GM21717 (cell line): ENCODE results near the gene DSCAM.
"Not testable (repeated sequence)": the region's sequence is repeated elsewhere in the genome, so short reads cannot be mapped to it uniquely, and the experiment has no call there.

Source experiments
- ATAC-seq: cut with Tn5 transposase; IDR thresholded peaks from one replicate; pipeline ENCODE4 v1.9.1; 2021; ENCODE audit warnings: mild to moderate bottlenecking, moderate library complexity; ENCODE audit not compliant: unreplicated experiment

DSCAM gene

GRCh38 chr21:40339050-40339449 is 507.9 kb downstream of the DSCAM start:
- no peak for ATAC-seq

DNA sequence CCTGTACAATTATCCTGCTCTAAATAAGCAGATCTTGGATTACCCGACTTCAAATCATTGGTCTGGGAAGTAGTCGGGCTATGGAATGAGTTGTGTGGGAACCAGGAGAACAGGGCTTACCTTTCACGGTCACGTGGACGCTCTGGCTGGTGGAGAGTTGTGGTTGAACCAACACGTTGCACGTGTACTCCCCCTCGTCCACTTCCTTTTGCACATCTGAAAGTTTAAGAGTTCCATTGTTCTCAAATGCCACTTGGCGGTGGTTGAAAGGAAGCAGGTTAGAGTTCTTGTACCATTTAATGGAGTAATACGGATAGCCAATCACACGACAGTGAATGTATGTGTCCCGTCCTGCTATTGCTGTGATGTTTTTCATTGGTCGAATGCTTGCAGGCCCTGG is 509.0 kb downstream of the DSCAM start:
- ATAC-seq: no peak

DNA sequence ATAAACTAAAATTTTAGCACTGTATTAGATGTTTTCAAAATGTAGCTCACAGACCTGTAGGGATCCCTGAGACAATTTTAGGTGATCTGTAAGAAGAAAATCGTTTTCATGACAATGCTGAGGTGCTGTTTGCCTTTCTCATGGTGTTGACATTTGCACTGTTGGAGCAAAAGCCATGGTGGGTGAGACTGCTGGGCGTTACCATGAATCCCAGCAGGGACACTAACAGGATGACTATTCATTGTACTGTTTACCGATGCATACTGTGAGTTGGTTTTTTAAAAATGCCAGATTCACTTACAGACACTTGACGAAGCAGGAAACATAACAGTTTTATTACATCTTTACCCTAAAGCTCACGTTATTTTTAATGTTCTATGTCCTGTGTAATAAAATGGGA is 511.3 kb downstream of the DSCAM start:
- ATAC-seq: no peak

- ATAC-seq: no peak
Measured at GRCh38 chr21:40334159-40334558, 512.8 kb downstream of the DSCAM start.

- ATAC-seq: no peak
Measured at GRCh38 chr21:40333731-40334130, 513.2 kb downstream of the DSCAM start.

GRCh38 chr21:40331804-40332203 is 515.2 kb downstream of the DSCAM start:
- ATAC-seq: no peak

DNA sequence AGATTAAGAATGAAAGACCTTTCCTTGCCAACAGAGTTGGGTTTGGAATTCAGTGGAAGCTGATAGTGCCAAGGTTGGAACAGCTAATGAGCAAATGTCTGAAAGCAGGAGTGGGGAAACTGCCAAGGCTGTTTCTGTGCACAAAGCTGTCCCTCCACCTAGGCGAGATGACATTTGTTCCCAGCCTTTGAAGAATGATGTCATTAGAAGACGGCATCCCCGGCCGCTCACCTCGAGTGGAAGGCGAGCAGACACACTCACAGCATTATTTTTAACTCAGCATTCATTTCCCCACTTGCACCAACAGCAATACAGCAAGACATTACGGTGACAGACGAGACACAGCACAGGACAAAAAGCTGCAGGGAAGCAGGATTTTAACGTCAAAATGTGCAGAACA is 515.8 kb downstream of the DSCAM start:
- no peak for ATAC-seq

GRCh38 chr21:40324389-40324788 is 522.6 kb downstream of the DSCAM start:
- no peak for ATAC-seq

- not testable (repeated sequence) for ATAC-seq
Measured at GRCh38 chr21:40320718-40321117, 526.2 kb downstream of the DSCAM start.

GRCh38 chr21:40318371-40318770 is 528.6 kb downstream of the DSCAM start:
- ATAC-seq: no peak

DNA sequence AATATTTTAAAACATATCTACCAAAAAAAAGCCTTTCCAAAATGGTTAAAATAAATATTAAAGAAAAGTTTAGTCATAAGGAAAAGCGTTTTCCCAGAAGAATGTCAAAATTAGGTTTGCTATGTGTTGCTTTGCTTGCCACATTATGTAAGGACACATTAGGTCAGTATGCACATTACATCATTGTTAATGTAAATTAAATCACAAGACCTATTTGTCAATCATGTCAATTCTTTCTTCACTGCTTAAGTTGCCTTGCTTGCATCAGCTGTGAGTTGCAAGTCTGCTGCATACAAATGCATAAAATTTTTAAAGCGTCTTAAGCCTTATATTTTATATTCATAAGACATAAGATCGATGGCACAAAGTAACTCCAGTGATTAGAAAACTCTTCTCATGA is 530.9 kb downstream of the DSCAM start:
- no peak for ATAC-seq

- ATAC-seq: no peak
Measured at GRCh38 chr21:40315626-40316025, 531.3 kb downstream of the DSCAM start.

- ATAC-seq: no peak
Measured at GRCh38 chr21:40313260-40313659, 533.7 kb downstream of the DSCAM start.

GRCh38 chr21:40300300-40300699 is 546.7 kb downstream of the DSCAM start:
- ATAC-seq: no peak

DNA sequence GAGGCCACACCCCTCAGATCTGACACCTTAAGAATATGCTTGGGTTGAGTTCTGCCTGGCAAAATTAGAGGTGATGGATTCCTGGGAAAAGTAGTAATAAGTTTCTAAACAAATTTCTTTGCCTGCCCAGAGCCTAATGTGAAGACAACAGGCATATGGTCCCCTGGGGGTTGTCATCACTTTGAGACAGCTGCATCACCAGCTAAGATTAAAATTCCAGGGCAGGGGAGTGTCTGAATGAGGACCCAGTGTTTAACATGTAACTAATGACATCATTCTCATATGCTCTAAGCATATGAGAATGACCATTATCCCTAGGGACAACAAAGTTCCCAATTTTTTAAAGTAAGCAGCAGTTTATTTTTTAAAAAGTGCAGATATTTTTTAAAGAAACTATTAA is 547.5 kb downstream of the DSCAM start:
- ATAC-seq: no peak

GRCh38 chr21:40294345-40294744 is 552.6 kb downstream of the DSCAM start:
- ATAC-seq: no peak

DNA sequence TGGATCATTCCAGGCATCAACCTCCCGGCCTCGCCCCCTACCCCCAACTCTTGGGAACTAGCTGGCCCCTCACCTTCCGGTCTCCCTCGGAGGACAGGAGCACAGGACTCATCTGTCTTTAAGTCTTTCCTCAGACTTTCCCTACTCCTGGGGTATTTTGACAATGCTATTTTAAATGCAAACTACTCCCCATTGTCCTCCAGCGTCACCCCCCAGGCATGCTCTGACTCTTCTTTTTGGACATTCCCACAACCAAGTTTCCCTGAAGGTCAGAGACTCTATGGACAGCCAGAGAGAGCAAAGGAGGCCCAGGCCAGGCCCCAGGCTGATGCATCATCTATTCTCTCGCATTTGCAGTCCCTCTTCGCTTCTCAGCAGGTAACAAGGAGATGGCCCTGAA is 555.4 kb downstream of the DSCAM start:
- no peak for ATAC-seq

GRCh38 chr21:40284409-40284808 is 562.5 kb downstream of the DSCAM start:
- no peak for ATAC-seq

DNA sequence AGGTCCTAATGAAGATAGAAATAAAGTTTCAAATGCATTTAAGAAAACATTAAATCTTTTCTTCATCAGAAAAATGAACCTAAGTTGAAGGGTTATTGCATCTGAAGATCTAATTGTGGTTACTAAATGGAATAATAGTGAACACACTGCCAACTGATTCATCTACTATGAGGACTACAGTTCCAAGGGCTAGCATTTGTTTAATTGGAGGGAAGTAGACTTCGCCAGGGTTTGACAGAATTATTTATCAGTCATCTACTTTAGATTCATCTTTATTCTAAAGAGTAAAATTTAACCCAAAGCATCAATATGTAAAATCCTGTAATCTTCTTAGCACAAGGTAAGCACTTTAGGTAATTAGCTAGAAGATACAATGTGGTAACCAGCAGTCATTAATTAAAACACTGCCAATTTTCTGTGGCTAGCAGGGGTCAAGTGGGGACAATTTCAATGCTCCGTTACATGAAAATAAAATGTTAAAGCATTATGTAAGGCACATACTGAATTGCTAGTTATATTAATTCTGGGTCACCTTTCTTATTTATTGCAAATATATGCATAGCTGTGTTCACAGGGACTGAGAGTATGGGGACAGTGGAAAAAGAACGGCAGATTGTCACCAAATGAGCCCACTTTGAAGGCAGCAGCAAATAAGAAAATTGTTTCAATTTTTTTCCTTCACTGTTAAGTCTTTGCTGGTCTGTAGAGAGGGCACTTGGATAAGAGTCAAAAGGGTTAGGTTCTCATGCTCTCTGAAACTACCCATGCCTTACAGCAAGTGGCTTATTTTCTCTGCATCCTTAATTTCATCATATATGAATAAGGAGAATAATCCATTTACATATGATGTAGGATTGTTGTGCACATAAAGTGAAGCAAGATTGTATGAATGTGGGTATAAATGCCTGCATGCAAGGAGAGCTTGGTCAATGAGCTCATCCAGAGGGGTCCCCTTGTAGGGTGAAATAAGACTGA is 563.8 kb downstream of the DSCAM start:
- ATAC-seq: no peak

- ATAC-seq: no peak
Measured at GRCh38 chr21:40278345-40278744, 568.6 kb downstream of the DSCAM start.

DNA sequence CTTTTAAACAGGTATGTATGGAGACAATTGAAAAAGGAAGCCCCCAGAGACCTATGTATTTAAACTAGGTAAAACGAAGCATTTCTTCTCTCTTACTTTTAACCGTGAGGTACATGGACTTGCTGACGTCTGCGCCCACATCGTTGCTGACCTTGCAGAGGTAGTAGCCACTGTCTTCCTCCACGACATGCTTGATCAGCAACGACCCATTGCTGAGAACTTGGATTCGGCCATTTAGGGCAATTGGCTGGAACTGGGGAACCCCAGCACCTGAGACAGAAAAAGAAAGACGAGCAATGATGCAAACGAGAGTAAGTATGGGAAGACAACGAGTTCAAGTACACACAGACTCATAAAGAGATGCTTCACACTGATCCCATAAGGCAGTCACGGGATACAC is 571.0 kb downstream of the DSCAM start:
- ATAC-seq: no peak

GRCh38 chr21:40272037-40272436 is 574.9 kb downstream of the DSCAM start:
- ATAC-seq: no peak

- no peak for ATAC-seq
Measured at GRCh38 chr21:40271164-40271563, 575.8 kb downstream of the DSCAM start.
